GM19351 (cell line): ENCODE results near the gene VPS54.

Experiments
- ATAC-seq: cut with Tn5 transposase; IDR thresholded peaks from one replicate; pipeline ENCODE4 v1.9.1; 2021; ENCODE audit warnings: mild to moderate bottlenecking, moderate library complexity; ENCODE audit not compliant: unreplicated experiment

The VPS54 gene, protein sequence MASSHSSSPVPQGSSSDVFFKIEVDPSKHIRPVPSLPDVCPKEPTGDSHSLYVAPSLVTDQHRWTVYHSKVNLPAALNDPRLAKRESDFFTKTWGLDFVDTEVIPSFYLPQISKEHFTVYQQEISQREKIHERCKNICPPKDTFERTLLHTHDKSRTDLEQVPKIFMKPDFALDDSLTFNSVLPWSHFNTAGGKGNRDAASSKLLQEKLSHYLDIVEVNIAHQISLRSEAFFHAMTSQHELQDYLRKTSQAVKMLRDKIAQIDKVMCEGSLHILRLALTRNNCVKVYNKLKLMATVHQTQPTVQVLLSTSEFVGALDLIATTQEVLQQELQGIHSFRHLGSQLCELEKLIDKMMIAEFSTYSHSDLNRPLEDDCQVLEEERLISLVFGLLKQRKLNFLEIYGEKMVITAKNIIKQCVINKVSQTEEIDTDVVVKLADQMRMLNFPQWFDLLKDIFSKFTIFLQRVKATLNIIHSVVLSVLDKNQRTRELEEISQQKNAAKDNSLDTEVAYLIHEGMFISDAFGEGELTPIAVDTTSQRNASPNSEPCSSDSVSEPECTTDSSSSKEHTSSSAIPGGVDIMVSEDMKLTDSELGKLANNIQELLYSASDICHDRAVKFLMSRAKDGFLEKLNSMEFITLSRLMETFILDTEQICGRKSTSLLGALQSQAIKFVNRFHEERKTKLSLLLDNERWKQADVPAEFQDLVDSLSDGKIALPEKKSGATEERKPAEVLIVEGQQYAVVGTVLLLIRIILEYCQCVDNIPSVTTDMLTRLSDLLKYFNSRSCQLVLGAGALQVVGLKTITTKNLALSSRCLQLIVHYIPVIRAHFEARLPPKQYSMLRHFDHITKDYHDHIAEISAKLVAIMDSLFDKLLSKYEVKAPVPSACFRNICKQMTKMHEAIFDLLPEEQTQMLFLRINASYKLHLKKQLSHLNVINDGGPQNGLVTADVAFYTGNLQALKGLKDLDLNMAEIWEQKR

DNA sequence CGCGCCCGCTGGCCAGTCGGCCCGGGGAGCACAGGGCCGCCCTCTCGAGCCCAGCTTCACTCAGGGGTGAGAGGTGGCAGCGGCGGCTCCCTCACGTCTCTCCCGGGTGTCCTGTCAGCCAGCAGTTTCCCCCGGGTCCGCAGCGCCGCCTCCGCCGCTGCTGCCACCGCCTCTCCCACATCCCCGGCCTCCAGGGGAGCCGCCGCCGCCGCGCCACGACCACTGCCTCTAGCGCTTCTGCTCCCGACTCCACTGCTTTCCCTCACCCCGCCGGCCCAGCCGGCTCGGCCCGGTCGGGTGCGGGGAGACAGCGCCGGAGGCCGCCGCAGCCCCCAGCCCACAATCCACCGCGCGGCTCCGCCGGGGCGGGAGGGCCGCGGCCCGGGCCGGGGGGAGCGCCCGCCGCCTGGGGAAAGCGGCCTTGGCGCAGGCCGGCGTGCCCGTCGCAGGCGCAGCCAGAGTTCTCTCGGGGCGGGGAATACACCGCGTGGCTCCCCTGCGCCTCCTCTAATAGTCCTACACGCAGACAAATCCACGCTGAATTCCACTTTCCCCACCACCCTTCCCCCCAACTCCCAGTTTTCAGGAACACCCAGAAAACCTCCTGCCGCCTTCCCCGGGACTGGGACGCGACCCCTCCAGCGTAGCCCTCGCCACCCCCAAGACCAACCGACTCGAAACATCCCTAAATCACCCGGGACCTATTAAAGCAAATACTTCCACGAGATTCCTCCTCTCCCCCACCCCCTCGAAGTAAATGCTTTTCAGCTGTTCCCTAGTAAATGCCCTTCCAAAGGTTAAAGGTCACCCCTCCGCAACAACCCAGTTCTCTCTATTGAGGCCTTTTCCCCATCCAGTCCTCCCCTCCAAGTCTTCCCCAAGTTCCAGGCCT, at the start of gene VPS54:
TSS of gene VPS54 (minus strand) at position 346 of the 892 bp plus-strand sequence. CDS start 35,429 bp downstream, outside the sequence.
- ATAC-seq, result peak; percentile 62

DNA sequence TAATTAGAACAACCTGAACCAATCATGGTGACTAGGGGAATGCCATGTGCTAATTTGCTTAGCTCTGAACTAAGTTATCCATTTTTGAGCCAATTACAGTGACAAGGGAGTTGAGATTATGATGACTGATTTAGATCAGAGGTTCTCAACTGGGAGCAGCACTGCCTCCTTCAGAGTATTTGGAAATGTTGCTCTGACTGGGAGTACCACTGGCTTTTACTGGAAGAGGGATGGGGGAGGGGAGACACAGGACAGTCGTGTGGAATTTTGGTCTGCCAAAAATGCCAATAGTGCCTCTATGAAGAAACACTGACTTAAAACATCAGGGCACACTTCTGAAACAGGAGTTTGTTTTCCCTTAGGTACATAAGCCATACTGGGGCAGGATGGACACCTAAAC, 48.1 kb upstream of the VPS54 start:
- ATAC-seq, result no peak

DNA sequence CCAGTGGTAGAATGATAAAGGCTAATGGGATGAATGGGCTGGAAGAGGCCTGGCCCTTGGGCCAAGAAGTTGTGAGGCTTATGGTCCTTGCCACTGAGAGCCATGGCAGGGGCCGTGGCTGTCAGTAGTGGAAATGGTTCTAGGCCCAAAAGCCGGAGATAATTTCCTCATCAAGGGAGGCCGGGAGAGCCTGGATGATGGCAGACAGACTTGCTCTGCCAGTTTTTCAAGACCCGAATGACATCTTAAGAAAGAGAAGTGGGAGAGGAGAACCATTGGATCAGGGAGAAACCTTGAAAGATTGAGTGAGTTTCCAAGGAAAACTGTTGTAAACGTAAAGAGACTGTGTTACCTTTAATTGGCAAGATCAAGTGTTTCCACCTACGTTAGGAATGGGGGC, 46.3 kb upstream of the VPS54 start:
- no peak for ATAC-seq

DNA sequence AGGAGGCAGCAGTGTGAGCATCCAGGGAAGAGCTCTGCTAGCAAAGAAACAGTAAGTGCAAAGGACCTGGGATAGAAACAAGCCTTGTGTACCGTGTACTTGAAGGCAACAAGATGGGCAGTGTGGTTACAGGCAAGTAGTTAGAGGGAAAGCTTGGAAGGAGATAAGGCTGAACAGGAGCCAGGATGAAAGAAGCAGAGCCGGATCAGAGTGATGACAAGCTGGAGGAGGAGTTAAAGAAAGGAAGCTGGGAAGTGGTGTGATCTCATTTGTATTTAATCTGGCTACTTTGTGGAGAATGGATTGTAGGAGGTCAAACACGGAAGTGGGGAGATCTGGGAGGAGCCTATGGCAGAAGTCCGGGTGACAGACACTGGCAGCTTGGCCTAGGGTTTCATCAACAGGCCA, 44.7 kb upstream of the VPS54 start:
- no peak for ATAC-seq

DNA sequence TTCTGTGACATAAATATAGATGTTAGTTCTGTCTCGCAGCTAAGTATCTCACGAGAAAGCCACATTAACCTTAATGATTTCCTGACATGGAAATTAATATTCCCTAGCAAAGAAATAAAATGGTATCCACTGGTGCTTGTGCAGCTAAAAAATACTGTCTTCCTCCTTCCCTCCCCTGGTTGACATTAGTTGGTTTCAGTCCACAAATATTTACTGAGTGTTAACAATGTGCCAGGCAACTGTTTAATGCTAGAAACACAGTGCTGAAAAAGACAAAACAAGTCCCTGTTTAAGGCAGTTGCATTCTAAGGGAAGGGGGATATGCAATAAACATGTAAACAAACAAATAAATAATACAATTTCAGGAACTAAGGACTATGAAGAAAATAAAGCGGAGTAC, 44.2 kb upstream of the VPS54 start:
- ATAC-seq, result no peak

DNA sequence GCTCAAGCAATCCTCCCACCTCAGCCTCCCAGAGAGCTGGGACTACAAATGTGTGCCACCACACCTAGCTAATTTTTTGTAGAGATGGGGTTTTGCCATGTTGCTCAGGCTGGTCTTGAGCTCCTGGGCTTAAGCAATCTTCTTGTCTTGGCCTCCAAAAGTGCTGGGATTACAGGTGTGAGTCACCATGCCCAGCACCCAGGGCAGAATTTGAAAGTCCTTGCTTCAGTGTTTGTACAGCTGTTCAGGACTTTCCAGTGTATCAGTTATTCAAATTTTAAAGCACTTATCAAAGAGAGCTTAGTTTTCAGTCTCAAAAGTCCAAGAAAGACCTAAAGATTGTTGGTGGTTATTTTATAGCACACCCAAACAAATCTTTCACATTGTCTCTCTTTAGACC, 43.6 kb upstream of the VPS54 start:
- ATAC-seq, result peak; percentile 63

DNA sequence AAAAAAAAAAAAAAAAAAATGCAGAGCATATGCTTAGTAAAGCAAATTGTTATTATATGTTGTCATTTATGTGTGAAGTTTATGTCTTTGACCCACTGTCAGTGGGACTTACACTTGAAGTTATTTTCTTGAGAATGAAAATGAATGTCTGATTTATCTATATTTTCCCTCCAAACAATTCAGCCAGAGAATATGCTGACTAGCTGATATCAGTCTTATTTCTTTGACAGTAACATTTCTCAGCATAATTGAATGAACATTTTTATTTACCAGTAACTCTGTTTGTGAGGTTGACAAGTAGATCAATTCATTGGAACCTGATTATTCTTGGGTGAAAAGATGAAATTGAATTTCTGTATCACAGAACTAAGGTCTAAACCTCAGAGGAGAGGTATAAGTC, 40.0 kb upstream of the VPS54 start:
- no peak for ATAC-seq

DNA sequence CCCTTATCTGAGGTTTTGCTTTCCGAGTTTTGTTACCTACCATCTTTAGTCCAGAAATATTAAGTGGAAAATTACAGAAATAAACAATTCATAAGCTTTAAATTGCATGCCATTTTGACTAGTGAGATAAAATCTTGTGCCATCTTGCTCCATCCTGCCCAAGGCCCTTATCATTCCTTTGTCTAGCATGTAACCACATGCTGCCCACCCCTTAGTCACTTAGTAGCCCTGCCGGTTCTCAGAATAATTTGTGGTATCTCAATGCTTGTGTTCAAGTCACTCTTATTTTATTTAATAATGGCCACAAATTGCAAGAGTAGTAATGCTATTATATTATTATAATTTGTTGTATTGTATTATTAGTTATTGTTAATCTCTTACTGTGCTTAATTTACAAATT, 36.8 kb upstream of the VPS54 start:
- no peak for ATAC-seq

DNA sequence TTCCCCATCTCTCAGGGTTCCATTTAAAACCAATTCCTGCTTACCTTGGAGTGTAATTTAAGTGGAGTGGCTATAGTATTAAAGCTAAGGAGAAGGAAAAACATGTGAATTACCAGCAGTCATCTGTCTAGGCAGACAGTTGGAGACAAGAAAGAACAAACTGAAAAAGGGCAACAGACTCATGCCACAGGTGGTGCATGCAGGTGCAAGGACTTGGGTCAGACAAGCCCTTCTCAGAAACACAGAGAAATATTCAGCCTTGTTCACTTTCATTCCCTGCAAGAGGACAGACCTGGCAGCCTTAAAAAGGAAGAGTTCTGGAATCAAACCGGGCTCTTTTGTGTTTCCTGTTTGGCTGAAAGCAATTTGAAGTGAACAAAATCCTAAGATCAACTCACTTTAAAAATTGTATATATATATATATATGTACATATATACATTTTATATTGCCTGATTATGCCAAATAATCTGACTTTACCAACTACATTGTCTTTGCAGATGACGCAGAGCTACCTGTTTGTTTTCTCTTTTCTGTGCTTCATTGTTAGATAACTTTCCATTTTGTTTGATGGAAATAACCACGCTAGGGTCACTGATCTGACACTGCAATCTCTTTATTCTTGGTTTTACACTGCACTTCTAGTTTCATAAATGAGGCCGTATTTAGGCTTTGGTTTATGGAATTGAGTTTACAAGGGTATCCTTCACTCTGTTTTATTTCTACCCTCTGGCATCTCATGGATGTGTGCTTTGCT, 35.1 kb upstream of the VPS54 start:
- no peak for ATAC-seq

DNA sequence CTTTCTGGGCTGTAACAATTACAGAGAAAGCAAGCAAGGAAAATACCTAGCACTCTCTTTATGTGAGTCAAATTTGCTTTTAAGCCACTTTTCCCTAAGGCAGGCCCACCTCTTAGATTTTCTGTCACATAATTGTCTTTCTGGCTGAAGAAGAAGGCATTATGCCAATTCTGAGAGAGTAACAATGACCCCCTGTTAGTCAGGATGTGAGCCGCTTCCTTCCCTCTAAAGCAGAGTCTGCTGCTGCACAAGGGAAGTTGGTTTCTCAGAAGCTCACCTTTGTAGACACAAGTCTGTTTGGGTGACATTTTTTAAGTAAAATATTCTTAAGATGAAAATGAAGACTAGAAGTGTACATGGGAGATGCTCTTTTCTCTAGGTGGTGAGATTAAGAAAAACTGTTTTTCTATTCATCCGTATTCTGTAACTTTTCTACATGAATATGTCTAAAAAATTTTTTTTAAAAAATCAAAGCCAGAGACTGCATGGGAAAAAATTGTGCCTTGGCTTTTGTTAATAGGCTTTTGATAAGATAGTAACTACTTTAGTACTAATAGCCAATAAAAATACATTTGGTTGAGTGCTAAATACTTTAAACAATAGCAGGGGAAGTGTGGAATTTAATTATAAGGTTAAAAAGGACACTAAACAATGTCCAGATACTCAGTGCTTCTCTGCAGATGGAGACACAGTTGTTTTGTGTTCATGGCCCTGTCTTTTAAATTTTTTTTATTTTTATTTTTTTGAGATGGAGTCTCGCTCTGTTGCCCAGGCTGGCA, 33.4 kb upstream of the VPS54 start:
- no peak for ATAC-seq

DNA sequence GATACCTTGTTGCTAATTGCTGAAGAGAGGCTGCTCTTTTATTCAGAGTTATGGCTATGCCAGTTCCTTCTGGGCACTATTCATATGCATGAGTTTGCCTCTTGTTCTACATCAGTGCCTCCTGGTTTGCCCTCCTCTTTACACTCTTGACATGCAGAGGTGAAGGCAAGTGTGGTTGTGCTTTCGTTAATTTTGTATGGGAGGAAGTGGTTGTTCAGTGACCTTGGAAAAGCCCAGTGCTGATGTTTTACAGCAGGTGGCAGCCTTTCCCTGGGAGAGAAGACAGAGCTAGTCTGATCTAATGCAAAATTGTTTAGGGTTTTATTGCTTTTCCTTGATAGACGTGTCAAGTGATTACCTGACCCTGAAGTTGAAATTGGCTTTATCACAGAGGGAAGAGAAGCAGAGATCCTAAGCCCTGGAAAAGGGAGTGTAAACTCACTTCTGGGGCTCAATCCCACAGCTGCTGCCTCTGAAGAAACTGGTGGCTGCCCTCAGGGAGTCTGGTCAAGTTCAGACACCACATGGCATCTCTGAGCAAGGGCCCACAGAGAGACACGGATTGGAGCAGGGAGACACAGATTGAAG, 30.5 kb upstream of the VPS54 start:
- peak; percentile 81 for ATAC-seq

DNA sequence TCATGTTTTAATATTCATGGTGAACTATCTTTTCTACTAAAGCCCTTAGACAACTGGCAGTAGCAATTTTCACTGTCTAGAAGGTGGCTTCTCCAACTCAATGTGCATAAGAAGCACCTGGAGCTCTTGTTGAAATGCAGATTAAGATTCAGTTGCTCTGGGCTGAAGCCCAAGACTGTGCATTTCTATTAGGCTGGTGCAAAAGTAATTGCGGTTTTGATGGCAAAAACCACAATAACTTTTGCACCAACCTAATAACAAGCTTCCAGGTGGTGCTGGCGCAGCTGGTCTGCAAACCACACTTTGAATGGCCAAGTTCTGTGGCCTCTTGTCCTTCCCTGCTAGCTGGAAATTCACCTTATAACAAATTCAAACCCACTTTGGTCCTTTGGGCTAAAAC, 26.7 kb upstream of the VPS54 start:
- ATAC-seq, result no peak

DNA sequence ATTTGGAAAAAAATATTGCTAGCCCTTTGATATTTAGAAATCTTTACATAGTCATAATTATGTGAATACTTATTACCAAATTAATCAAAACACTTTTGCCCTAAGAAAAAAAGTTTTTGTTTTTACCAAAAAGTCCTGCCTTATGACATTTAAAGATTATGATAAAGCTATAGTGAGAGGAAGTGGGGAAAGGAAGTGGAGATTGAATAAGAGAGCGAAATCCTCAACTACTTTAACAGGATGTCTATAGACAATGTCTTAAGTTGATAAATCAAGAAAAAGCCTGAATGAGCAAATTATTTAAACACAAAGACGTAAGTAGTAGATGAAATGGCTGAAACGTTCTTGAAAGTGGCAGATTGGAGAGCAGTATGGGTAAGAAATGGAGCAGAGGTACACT, 20.9 kb upstream of the VPS54 start:
- ATAC-seq, result no peak

DNA sequence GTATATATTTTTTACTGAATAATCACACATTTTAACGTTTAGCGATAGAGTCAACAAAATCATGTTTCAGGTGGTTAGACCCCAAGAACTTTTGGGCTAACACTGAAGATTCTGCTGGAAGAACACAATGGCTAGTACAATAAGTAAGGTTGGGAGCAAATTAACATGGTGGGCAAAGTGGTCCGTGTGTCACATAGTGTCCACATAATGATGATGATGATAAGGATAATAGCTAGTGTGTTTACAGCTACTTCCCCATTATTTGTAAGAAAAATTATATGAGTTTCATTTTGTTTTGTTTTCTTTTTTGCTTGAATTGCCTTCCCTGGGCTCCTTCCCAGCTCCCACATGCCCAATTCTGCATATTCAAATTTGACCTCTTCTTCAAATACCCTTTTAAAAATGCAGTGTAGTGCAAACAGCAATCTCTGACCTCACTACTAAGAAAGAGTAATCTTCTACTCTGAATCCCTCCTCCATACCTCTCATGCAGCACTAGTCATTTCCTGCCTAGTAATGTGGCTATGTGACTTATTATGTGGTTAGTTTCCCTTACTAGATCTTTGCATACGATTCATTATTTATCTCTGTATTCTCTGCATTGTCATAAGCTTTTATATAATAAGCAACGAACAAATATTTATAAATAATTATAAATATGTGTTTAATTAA, 16.9 kb upstream of the VPS54 start:
- peak; percentile 97 for ATAC-seq

DNA sequence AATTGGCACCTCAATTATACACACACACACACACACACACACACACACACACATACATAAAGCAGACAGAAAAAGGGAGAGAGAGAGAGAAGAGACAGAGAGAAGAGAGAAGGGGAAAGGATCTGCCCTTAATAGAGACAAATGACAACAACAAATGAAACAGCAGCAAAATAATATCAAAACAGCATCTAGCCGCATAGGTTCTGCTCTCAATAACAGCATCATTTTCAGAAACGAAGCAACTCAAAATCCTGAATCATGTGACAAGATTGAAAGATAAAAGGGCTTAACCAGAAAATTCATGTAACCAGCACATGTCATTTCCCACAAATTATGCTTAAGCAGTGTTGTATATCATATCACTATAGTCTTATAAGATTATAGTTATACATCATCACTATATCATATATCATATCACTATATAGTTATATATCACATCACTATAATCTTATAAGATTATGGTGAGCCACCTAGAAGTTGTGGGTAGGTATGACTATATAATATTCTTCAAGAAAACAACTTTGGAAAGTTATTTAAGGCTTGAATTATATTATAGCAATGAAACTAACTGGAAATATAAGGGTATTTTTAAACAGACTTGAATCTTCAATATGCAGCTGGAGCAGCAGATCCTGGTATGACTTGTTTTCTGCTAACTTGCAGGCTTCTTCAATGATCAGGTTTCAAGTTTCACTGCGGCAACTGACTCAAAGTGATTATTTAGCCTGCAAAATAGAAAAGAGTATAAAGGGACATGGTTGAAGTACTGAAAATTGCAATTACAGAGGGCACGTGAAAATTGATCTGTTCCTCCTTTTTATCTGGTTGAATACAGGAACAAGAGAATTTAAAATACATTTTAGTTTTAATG, 16.1 kb upstream of the VPS54 start:
- peak; percentile 56 for ATAC-seq

DNA sequence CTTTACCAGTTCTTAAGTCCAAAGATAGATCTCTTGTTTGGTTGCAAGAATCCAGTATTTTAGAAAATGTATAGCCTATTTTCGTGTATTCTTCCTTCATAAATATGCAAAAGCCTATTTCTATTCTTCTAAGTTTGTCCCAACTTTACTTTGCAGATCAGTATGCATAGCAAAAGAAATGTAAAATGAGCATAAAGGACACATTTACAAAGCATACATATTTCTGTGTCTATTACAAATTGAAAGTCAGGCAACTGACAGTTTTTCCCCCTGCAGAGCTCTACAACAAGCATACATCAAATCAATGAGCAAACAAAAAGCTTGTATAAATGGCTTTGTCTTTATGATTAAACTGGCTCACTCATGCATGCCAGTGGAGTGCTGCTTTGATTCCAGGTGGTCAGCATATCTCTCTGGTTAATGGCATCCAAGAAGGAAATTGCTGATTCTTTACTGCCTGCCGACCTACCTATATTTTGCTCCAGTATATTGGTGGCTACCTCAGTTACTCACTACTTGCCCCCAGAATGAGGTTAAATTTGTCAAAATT, 10.0 kb upstream of the VPS54 start:
- no peak for ATAC-seq

DNA sequence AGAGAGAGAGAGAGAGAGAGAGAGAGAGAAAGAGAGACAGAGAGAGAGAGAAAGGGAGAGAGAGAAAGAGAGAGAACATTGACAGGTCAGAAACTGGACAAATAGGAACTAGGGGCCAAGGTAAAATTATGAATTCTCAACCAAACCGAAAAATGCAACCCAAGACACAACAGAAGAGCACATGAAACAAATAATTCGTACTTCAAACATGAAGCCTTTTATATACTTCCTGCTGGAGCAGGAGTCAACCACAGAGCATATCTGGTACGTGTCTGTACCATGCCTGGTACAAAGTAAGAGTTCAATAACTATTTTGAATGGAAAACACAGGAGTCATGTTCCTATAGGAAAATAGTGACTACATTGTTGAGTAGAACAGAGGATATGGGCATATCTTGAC, 6.5 kb upstream of the VPS54 start:
- no peak for ATAC-seq
